Measurements from ENCODE around the gene POU2F2. TPM values are rescaled to one million over a fixed set of nuclear protein-coding genes. Genes with fewer than 3 reads are reported as not detected.

The POU2F2 gene
- total RNA-seq, 1 donor from 2014 or later, result 2.5 TPM

GRCh38 chr19:42096255-42096837 lies 35.9 kb downstream of the POU2F2 start:
- TF ChIP-seq CTCF (conservative IDR thresholded peaks at IDR 0.05), result no peak
- H3K36me3 Mint-ChIP-seq (ENCODE audit: low read depth), result no peaks in the 10 kb centered on the region
- no peak overlapping the region for H3K4me3 Mint-ChIP-seq
- H3K27ac Mint-ChIP-seq (ENCODE audit: unreplicated experiment), result no peak overlapping the region
- no peaks in the 10 kb centered on the region for H3K9me3 Mint-ChIP-seq
- peaks cover 18% of the 10 kb centered on the region for H3K27me3 Mint-ChIP-seq (ENCODE audit: low read depth)
- DNase-seq (ENCODE audit: low read depth, low spot score), result no peak
- H3K4me1 Mint-ChIP-seq, result peaks cover 15% of the 10 kb centered on the region

- peaks cover 15% of the 10 kb centered on the region for H3K4me1 Mint-ChIP-seq
Measured at GRCh38 chr19:42095814-42096230, 36.4 kb downstream of the POU2F2 start.

GRCh38 chr19:42095142-42095813 lies 37.0 kb downstream of the POU2F2 start:
- H3K36me3 Mint-ChIP-seq (ENCODE audit: low read depth), result no peaks in the 10 kb centered on the region
- no peak for TF ChIP-seq CTCF (conservative IDR thresholded peaks at IDR 0.05)

More at GRCh38 chr19:42095814-42096230, 36.4 kb downstream of the POU2F2 start:
- Mint-ChIP-seq H3K9me3 (no peaks in the 10 kb centered on the region), H3K27ac (ENCODE audit: unreplicated experiment) (no peak overlapping the region), H3K36me3 (ENCODE audit: low read depth) (no peaks in the 10 kb centered on the region), H3K27me3 (ENCODE audit: low read depth) (peaks cover 18% of the 10 kb centered on the region), H3K4me3 (no peak overlapping the region)
- TF ChIP-seq CTCF (conservative IDR thresholded peaks at IDR 0.05), result no peak
- no peak for DNase-seq (ENCODE audit: low read depth, low spot score)

GRCh38 chr19:42093926-42094325 lies 38.3 kb downstream of the POU2F2 start:
- peak overlapping the region; percentile 65 for H3K27ac Mint-ChIP-seq (ENCODE audit: unreplicated experiment)
- TF ChIP-seq CTCF (conservative IDR thresholded peaks at IDR 0.05), result no peak
- no peaks in the 10 kb centered on the region for H3K36me3 Mint-ChIP-seq (ENCODE audit: low read depth)
- peaks cover 18% of the 10 kb centered on the region for H3K27me3 Mint-ChIP-seq (ENCODE audit: low read depth)
- no peak for DNase-seq (ENCODE audit: low read depth, low spot score)
- no peak overlapping the region for H3K4me3 Mint-ChIP-seq
- H3K9me3 Mint-ChIP-seq, result no peaks in the 10 kb centered on the region
- H3K4me1 Mint-ChIP-seq, result peaks cover 15% of the 10 kb centered on the region

More at GRCh38 chr19:42095142-42095813, 37.0 kb downstream of the POU2F2 start:
- Mint-ChIP-seq H3K4me3 (no peak overlapping the region), H3K4me1 (peaks cover 15% of the 10 kb centered on the region), H3K9me3 (no peaks in the 10 kb centered on the region), H3K27ac (ENCODE audit: unreplicated experiment) (no peak overlapping the region), H3K27me3 (ENCODE audit: low read depth) (peaks cover 18% of the 10 kb centered on the region)
- DNase-seq (ENCODE audit: low read depth, low spot score), result no peak

- Mint-ChIP-seq H3K4me1 (peaks cover 15% of the 10 kb centered on the region), H3K4me3 (no peak overlapping the region), H3K9me3 (no peaks in the 10 kb centered on the region), H3K36me3 (ENCODE audit: low read depth) (no peaks in the 10 kb centered on the region), H3K27me3 (ENCODE audit: low read depth) (peaks cover 18% of the 10 kb centered on the region), H3K27ac (ENCODE audit: unreplicated experiment) (no peak overlapping the region)
- TF ChIP-seq CTCF (conservative IDR thresholded peaks at IDR 0.05), result no peak
- DNase-seq (ENCODE audit: low read depth, low spot score), result no peak
Measured at GRCh38 chr19:42093505-42093904, 38.7 kb downstream of the POU2F2 start.

All from neural crest cell (in vitro differentiated cells).